H1 (cell line): ENCODE measurements around the gene RASA1. TPM values are rescaled to one million over a fixed set of nuclear protein-coding genes. Genes with fewer than 3 reads are reported as not detected.
"Not testable (repeated sequence)": the region's sequence is repeated elsewhere in the genome, so short reads cannot be mapped to it uniquely, and the experiment has no call there.

Experiments
- CTCF ChIA-PET: fragments of 300-600 bp; sonication (Branson Sonifier 250); formaldehyde crosslinking; loops from one replicate; lab custom pipeline; 2021; ENCODE audit not compliant: partially characterized antibody; lab: Charles Lee
- POLR2A ChIA-PET: fragments of 300-600 bp; sonication (Branson Sonifier 250); formaldehyde crosslinking; loops from one replicate; lab custom pipeline; 2021; ENCODE audit warnings: inconsistent platforms; ENCODE audit not compliant: partially characterized antibody; lab: Charles Lee
- DNase-seq, 2 experiments: peaks; one replicate each; pipeline versions ENCODE4 v3.0.0 to v3.0.0-alpha.2; 2010 to 2022; ENCODE audit warnings: low spot score in 2 of 2, low read depth in 1 of 2, mixed read lengths in 1 of 2
- FAIRE-seq: peaks from 2 replicates; lab custom pipeline; 2011; peaks lifted over from hg19 to GRCh38; lab: Jason Lieb, UNC
- H2AFZ ChIP-seq: 2 replicates; pipeline ENCODE4 v1.8.1; 2012; ENCODE audit warnings: low read length, inconsistent platforms
- H2AK5ac ChIP-seq: 2 replicates; pipeline ENCODE4 v1.6.1; 2013; ENCODE audit warnings: low read depth, low read length
- H2BK120ac ChIP-seq: replicated peaks from 2 replicates; pipeline ENCODE3; 2013; ENCODE audit warnings: low read depth, low read length, inconsistent platforms
- H2BK12ac ChIP-seq: 2 replicates; pipeline ENCODE4 v1.6.1; 2013; ENCODE audit warnings: low read depth, low read length
- H2BK15ac ChIP-seq: 2 replicates; pipeline ENCODE4 v1.6.1; 2013; ENCODE audit warnings: low read length
- H2BK20ac ChIP-seq: 2 replicates; pipeline ENCODE4 v1.6.1; 2013; ENCODE audit warnings: low read length
- H2BK5ac ChIP-seq: 2 replicates; pipeline ENCODE4 v1.6.1; 2013; ENCODE audit warnings: low read depth, low read length
- H3K14ac ChIP-seq: 2 replicates; pipeline ENCODE4 v1.6.1; 2013; ENCODE audit warnings: inconsistent platforms; ENCODE audit not compliant: insufficient read length
- H3K18ac ChIP-seq: 2 replicates; pipeline ENCODE4 v1.6.1; 2013; ENCODE audit warnings: low read length; ENCODE audit errors: extremely low read depth
- H3K23ac ChIP-seq: 2 replicates; pipeline ENCODE4 v1.6.1; 2013; ENCODE audit warnings: inconsistent platforms; ENCODE audit not compliant: insufficient read length
- H3K23me2 ChIP-seq: 2 replicates; pipeline ENCODE4 v1.6.1; 2013; ENCODE audit warnings: low read depth, low read length
- H3K27ac ChIP-seq: 2 replicates; pipeline ENCODE4 v1.6.1; 2011; ENCODE audit warnings: low read depth, low read length, inconsistent platforms
- H3K27me3 ChIP-seq, 4 experiments: replicated peaks in 1 of 4; 1 replicate in 1 of 4; 2 replicates in 3 of 4; pipeline versions ENCODE4 v1.6.1 to v1.8.1; 2011 to 2013; ENCODE audit warnings: low read length in 3 of 4, mild to moderate bottlenecking in 3 of 4, inconsistent platforms in 2 of 4, mixed read lengths in 2 of 4, moderate library complexity in 1 of 4; ENCODE audit not compliant: control insufficient read depth in 3 of 4, insufficient read depth in 3 of 4; ENCODE audit errors: extremely low read depth in 1 of 4
- H3K36me3 ChIP-seq, 4 experiments: 2 replicates each; pipeline versions ENCODE4 v1.6.1 to v1.8.1; 2011 to 2013; ENCODE audit warnings: mild to moderate bottlenecking in 4 of 4, low read length in 3 of 4, moderate library complexity in 2 of 4, control low read depth in 1 of 4, inconsistent platforms in 1 of 4; ENCODE audit not compliant: insufficient read depth in 4 of 4, control insufficient read depth in 2 of 4
- H3K4ac ChIP-seq: replicated peaks from 2 replicates; pipeline ENCODE3; 2013; ENCODE audit warnings: low read length, low read depth, mixed read lengths, inconsistent platforms; ENCODE audit not compliant: insufficient read length
- H3K4me1 ChIP-seq, 4 experiments: replicated peaks in 1 of 4; 1 replicate in 1 of 4; 2 replicates in 3 of 4; pipeline versions ENCODE4 v1.6.1 to v1.8.1; 2011 to 2013; ENCODE audit warnings: low read length in 3 of 4, inconsistent platforms in 2 of 4, mixed read lengths in 1 of 4; ENCODE audit not compliant: insufficient read depth in 4 of 4, control insufficient read depth in 3 of 4
- H3K4me2 ChIP-seq, 2 experiments: 2 replicates each; pipeline versions ENCODE4 v1.6.1 to v1.8.1; 2011 to 2013; ENCODE audit warnings: low read depth in 2 of 2, low read length in 2 of 2, control low read depth in 1 of 2, inconsistent platforms in 1 of 2, mild to moderate bottlenecking in 1 of 2; ENCODE audit not compliant: insufficient read depth in 1 of 2
- H3K4me3 ChIP-seq, 4 experiments: fragments of 200-600, 300-600 bp in 1 of 4; sonication (generic), shearing (Covaris generic), sonication (Bioruptor Twin) in 1 of 4; 2 replicates each; pipeline versions ENCODE4 v1.5.1 to v1.8.1; 2011 to 2016; ENCODE audit warnings: low read length in 4 of 4, low read depth in 3 of 4, control low read depth in 2 of 4, inconsistent platforms in 2 of 4, mild to moderate bottlenecking in 2 of 4, mixed read lengths in 1 of 4, moderate library complexity in 1 of 4; ENCODE audit not compliant: insufficient read depth in 2 of 4; ENCODE audit errors: extremely low read depth in 1 of 4
- H3K56ac ChIP-seq: replicated peaks from 2 replicates; pipeline ENCODE3; 2013; ENCODE audit warnings: low read depth, mild to moderate bottlenecking, mixed read lengths, low read length, inconsistent platforms; ENCODE audit not compliant: insufficient read length
- H3K79me1 ChIP-seq: 2 replicates; pipeline ENCODE4 v1.6.1; 2013; ENCODE audit warnings: low read depth, low read length, control low read depth
- H3K79me2 ChIP-seq, 2 experiments: 2 replicates each; pipeline versions ENCODE4 v1.6.1 to v1.8.1; 2012 to 2013; ENCODE audit warnings: low read length in 2 of 2, mild to moderate bottlenecking in 2 of 2, inconsistent platforms in 1 of 2; ENCODE audit not compliant: insufficient read depth in 2 of 2, control insufficient read depth in 1 of 2
- H3K9ac ChIP-seq, 4 experiments: replicated peaks in 1 of 4; 1 replicate in 1 of 4; 2 replicates in 3 of 4; pipeline versions ENCODE4 v1.6.1 to v1.8.1; 2011 to 2013; ENCODE audit warnings: low read depth in 3 of 4, low read length in 3 of 4, control low read depth in 2 of 4, mild to moderate bottlenecking in 2 of 4, moderate library complexity in 2 of 4, inconsistent platforms in 1 of 4; ENCODE audit errors: extremely low read depth in 1 of 4
- H3K9me3 ChIP-seq, 2 experiments: 2 replicates each; pipeline versions ENCODE4 v1.6.1 to v1.8.1; 2012 to 2013; ENCODE audit warnings: mild to moderate bottlenecking in 2 of 2, moderate library complexity in 2 of 2, control low read depth in 1 of 2, inconsistent platforms in 1 of 2, low read depth in 1 of 2, low read length in 1 of 2, mixed read lengths in 1 of 2; ENCODE audit not compliant: insufficient read depth in 2 of 2
- H4K20me1 ChIP-seq, 2 experiments: replicated peaks in 1 of 2; 2 replicates each; pipeline versions ENCODE3 to v1.8.1; 2011 to 2013; ENCODE audit warnings: inconsistent platforms in 2 of 2, low read length in 2 of 2, mild to moderate bottlenecking in 1 of 2; ENCODE audit not compliant: insufficient read depth in 2 of 2, control insufficient read depth in 1 of 2
- H4K5ac ChIP-seq: 2 replicates; pipeline ENCODE4 v1.6.1; 2013; ENCODE audit warnings: low read length, low read depth, mixed read lengths, inconsistent platforms; ENCODE audit not compliant: insufficient read length
- H4K8ac ChIP-seq: 2 replicates; pipeline ENCODE4 v1.8.0; 2013; ENCODE audit warnings: mild to moderate bottlenecking, moderate library complexity, low read length, inconsistent platforms; ENCODE audit not compliant: insufficient read depth; ENCODE audit errors: extremely low read depth
- H4K91ac ChIP-seq: replicated peaks from 2 replicates; pipeline ENCODE3; 2013; ENCODE audit warnings: low read length, mixed read lengths, inconsistent platforms; ENCODE audit not compliant: insufficient read length
- WGBS, 2 experiments: shearing (Covaris generic) in 1 of 2; methylation state at CpG; one replicate each; pipeline versions ENCODE4 v1.1.6 to v1.1.7; 2013 to 2015; ENCODE audit warnings: low lambda C conversion rate in 2 of 2, mixed read lengths in 2 of 2, inconsistent platforms in 1 of 2, low coverage in 1 of 2, missing lambda C conversion rate in 1 of 2; ENCODE audit not compliant: insufficient replicate concordance in 2 of 2, insufficient coverage in 1 of 2, insufficient read length in 1 of 2; ENCODE audit errors: extremely low coverage in 1 of 2, missing lambda C conversion rate in 1 of 2; 5-methylcytosine and 5-hydroxymethylcytosine counted together
- polyA plus RNA-seq, 7 experiments: library from polyadenylated mRNA; depleted of rRNA in 3 of 7; stranded (reverse) in 5 of 7; unstranded in 2 of 7; fragments of >200 nt in 5 of 7; fragments of 200-250 nt in 2 of 7; gene quantifications; 1 replicate in 5 of 7; 2 replicates in 1 of 7; 4 replicates in 1 of 7; pipeline versions ENCODE4 v1.2.1 to v1.2.3, GENCODE V29; 2011 to 2013; ENCODE audit warnings: missing spikeins in 2 of 7, mixed read lengths in 2 of 7
- total RNA-seq: library from RNA; stranded (reverse); fragmentation: NEBNext Ultra II Directional; extraction: Animal tissue kit (Norgen Biotek cat#: 25700); gene quantifications from 2 replicates; pipeline ENCODE4 v1.2.1, GENCODE V29; 2021

The RASA1 gene
- total and polyA plus RNA-seq, 2 of the 8 experiments (the other 6 are each of a cell fraction or from before 2014, with no cell fraction given), result 15.9 to 33.8 TPM

DNA sequence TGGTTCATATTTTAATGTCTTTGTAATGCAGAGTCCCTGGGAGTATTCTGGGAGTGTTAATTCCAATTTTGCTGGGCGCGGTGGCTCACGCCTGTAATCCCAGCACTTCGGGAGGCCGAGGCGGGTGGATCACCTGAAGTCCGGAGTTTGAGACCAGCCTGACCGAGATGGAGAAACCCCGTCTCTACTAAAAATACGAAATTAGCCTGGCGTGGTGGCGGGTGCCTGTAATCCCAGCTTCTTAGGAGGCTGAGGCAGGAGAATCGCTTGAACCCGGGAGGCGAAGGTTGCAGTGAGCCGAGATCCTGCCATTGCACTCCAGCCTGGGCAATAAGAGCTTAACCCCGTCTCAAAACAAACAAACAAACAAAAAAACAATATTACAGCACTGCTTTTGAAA, 3.2 kb downstream of the RASA1 start:
- not testable (repeated sequence) for H3K36me3 ChIP-seq, H3K79me1 ChIP-seq, H2BK5ac ChIP-seq, H4K91ac ChIP-seq, H3K4me3 ChIP-seq, FAIRE-seq, H3K9ac ChIP-seq, H4K8ac ChIP-seq, H3K56ac ChIP-seq, H2AK5ac ChIP-seq, H2BK20ac ChIP-seq, H2BK12ac ChIP-seq, H2BK15ac ChIP-seq, H3K4me1 ChIP-seq, H3K23ac ChIP-seq, H3K27me3 ChIP-seq, H3K18ac ChIP-seq, H3K23me2 ChIP-seq, H3K4ac ChIP-seq, H4K5ac ChIP-seq, DNase-seq, H3K9me3 ChIP-seq, H2AFZ ChIP-seq, H3K14ac ChIP-seq, H3K4me2 ChIP-seq, H4K20me1 ChIP-seq, H2BK120ac ChIP-seq, H3K27ac ChIP-seq
- peaks cover 10 to 70% of the 10 kb centered on the region in 2 experiments for H3K79me2 ChIP-seq
- POLR2A ChIA-PET, result interaction anchor here (1.0 kb wide), 1 partner anchor 10 kb away, joined by 3 read pairs; no protein-coding TSS in a partner anchor
- CTCF ChIA-PET, result interaction anchor here (0.7 kb wide), 1 partner anchor 13 kb away, joined by 3 read pairs; no protein-coding TSS in a partner anchor
- WGBS, 2 experiments, result 91% methylated on average over 17 of the region's 17 CpGs; no CpG with 5 or more reads in 1 of the 2 experiments
